ENCODE measurements around the gene ZNF277. TPM values are rescaled to one million over a fixed set of nuclear protein-coding genes. Genes with fewer than 3 reads are reported as not detected.

The ZNF277 gene
- total RNA-seq, 1 experiment from 2014 or later: 12.8 TPM

DNA sequence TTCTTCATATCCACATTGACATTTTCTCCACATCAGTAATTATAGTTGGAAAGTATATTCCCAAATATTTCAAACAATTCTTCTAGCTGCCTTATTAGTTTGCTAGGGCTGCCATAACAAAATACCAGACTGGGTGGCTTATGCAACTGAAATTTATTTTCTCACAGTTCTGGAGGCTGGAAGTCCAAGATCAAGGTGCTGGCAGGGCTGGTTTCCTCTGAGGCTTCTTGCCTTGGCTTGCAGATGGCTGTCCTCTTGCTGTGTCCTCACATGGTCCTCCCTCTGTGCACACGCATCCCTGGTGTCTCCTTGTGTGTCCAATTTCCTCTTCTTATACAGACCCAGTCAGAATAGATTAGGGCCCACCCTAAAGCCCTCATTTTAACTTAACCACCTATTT, 34.8 kb upstream of the ZNF277 start:
- in situ Hi-C loops (cut with HindIII; ENCODE audit: low pct_unique_long_range_greater_than_20kb, low sequenced_read_pairs) (no loop called here), intact Hi-C loops (cut with micrococcal nuclease; ENCODE audit: unreplicated experiment) (no loop called here)
- no peak for TF ChIP-seq TCF7L2 (IDR thresholded peaks at IDR 0.05; ENCODE audit: low read depth, low read length)
- TF ChIP-seq POLR2AphosphoS5 (IDR thresholded peaks at IDR 0.05; ENCODE audit: low read depth, low read length): no peak
- TF ChIP-seq, protein P1, sequence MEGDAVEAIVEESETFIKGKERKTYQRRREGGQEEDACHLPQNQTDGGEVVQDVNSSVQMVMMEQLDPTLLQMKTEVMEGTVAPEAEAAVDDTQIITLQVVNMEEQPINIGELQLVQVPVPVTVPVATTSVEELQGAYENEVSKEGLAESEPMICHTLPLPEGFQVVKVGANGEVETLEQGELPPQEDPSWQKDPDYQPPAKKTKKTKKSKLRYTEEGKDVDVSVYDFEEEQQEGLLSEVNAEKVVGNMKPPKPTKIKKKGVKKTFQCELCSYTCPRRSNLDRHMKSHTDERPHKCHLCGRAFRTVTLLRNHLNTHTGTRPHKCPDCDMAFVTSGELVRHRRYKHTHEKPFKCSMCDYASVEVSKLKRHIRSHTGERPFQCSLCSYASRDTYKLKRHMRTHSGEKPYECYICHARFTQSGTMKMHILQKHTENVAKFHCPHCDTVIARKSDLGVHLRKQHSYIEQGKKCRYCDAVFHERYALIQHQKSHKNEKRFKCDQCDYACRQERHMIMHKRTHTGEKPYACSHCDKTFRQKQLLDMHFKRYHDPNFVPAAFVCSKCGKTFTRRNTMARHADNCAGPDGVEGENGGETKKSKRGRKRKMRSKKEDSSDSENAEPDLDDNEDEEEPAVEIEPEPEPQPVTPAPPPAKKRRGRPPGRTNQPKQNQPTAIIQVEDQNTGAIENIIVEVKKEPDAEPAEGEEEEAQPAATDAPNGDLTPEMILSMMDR (IDR thresholded peaks at IDR 0.05): no peak
- TF ChIP-seq, protein P2, sequence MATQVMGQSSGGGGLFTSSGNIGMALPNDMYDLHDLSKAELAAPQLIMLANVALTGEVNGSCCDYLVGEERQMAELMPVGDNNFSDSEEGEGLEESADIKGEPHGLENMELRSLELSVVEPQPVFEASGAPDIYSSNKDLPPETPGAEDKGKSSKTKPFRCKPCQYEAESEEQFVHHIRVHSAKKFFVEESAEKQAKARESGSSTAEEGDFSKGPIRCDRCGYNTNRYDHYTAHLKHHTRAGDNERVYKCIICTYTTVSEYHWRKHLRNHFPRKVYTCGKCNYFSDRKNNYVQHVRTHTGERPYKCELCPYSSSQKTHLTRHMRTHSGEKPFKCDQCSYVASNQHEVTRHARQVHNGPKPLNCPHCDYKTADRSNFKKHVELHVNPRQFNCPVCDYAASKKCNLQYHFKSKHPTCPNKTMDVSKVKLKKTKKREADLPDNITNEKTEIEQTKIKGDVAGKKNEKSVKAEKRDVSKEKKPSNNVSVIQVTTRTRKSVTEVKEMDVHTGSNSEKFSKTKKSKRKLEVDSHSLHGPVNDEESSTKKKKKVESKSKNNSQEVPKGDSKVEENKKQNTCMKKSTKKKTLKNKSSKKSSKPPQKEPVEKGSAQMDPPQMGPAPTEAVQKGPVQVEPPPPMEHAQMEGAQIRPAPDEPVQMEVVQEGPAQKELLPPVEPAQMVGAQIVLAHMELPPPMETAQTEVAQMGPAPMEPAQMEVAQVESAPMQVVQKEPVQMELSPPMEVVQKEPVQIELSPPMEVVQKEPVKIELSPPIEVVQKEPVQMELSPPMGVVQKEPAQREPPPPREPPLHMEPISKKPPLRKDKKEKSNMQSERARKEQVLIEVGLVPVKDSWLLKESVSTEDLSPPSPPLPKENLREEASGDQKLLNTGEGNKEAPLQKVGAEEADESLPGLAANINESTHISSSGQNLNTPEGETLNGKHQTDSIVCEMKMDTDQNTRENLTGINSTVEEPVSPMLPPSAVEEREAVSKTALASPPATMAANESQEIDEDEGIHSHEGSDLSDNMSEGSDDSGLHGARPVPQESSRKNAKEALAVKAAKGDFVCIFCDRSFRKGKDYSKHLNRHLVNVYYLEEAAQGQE (IDR thresholded peaks at IDR 0.05; ENCODE audit: insufficient read depth in 1 of 2, low read depth in 2 of 2, low read length in 1 of 2): no peak
- TF ChIP-seq SIN3A (IDR thresholded peaks at IDR 0.05; ENCODE audit: borderline replicate concordance, insufficient read depth, low read depth, low read length): no peak
- Histone ChIP-seq H3K4me3 (ENCODE audit: low read depth in 2 of 2, low read length in 2 of 2) (no peak overlapping the region), H3K36me3 (ENCODE audit: control insufficient read depth, insufficient read depth, low read length) (no peaks in the 10 kb centered on the region), H3K9me3 (ENCODE audit: control insufficient read depth, insufficient read depth, low read depth, low read length) (no peaks in the 10 kb centered on the region), H3K27ac (ENCODE audit: low read length) (no peak overlapping the region), H3K27me3 (ENCODE audit: control insufficient read depth, insufficient read depth, low read length) (no peaks in the 10 kb centered on the region), H3K4me1 (ENCODE audit: control insufficient read depth, insufficient read depth, low read length) (no peaks in the 10 kb centered on the region)
- no TSS peak for BruUV-seq (replicated peaks)
- DNase-seq (ENCODE audit: low read depth, low spot score) (no peak), ATAC-seq (no peak)
- ChIA-PET POLR2A (no interaction called here), CTCF (no interaction called here)

GRCh38 chr7:112172870-112173567, 33.5 kb upstream of the ZNF277 start:
- ATAC-seq: no peak
- Histone ChIP-seq H3K36me3 (ENCODE audit: control insufficient read depth, insufficient read depth, low read length) (no peaks in the 10 kb centered on the region), H3K4me3 (ENCODE audit: low read depth in 2 of 2, low read length in 2 of 2) (no peak overlapping the region), H3K27me3 (ENCODE audit: control insufficient read depth, insufficient read depth, low read length) (no peaks in the 10 kb centered on the region), H3K4me1 (ENCODE audit: control insufficient read depth, insufficient read depth, low read length) (no peaks in the 10 kb centered on the region), H3K9me3 (ENCODE audit: control insufficient read depth, insufficient read depth, low read depth, low read length) (no peaks in the 10 kb centered on the region), H3K27ac (ENCODE audit: low read length) (no peak overlapping the region)
- no peak for DNase-seq (ENCODE audit: low read depth, low spot score)
- POLR2A ChIA-PET: no interaction called here
- no peak for TF ChIP-seq TCF7L2 (IDR thresholded peaks at IDR 0.05; ENCODE audit: low read depth, low read length)
- TF ChIP-seq, protein P1 (IDR thresholded peaks at IDR 0.05): no peak
- TF ChIP-seq SIN3A (IDR thresholded peaks at IDR 0.05; ENCODE audit: borderline replicate concordance, insufficient read depth, low read depth, low read length): no peak
- TF ChIP-seq, protein P2 (IDR thresholded peaks at IDR 0.05; ENCODE audit: insufficient read depth in 1 of 2, low read depth in 2 of 2, low read length in 1 of 2): no peak
- no peak for TF ChIP-seq POLR2AphosphoS5 (IDR thresholded peaks at IDR 0.05; ENCODE audit: low read depth, low read length)
- CTCF ChIA-PET: no interaction called here
- in situ Hi-C loops (cut with HindIII; ENCODE audit: low pct_unique_long_range_greater_than_20kb, low sequenced_read_pairs): no loop called here
- intact Hi-C loops (cut with micrococcal nuclease; ENCODE audit: unreplicated experiment): no loop called here
- no TSS peak for BruUV-seq (replicated peaks)
